HCEC 1CT (cell line): ENCODE measurements around the gene ABL2.
A peak's percentile ranks its signal among the peaks of the same experiment; 100 is the strongest.
"Not testable (repeated sequence)": the region's sequence is repeated elsewhere in the genome, so short reads cannot be mapped to it uniquely, and the experiment has no call there.

Experiments used
- DNase-seq: peaks from one replicate; pipeline ENCODE4 v3.0.0-alpha.2; 2017

The ABL2 gene

GRCh38 chr1:179213317-179213716 lies 16.2 kb downstream of the ABL2 start:
- DNase-seq, result not testable (repeated sequence)

DNA sequence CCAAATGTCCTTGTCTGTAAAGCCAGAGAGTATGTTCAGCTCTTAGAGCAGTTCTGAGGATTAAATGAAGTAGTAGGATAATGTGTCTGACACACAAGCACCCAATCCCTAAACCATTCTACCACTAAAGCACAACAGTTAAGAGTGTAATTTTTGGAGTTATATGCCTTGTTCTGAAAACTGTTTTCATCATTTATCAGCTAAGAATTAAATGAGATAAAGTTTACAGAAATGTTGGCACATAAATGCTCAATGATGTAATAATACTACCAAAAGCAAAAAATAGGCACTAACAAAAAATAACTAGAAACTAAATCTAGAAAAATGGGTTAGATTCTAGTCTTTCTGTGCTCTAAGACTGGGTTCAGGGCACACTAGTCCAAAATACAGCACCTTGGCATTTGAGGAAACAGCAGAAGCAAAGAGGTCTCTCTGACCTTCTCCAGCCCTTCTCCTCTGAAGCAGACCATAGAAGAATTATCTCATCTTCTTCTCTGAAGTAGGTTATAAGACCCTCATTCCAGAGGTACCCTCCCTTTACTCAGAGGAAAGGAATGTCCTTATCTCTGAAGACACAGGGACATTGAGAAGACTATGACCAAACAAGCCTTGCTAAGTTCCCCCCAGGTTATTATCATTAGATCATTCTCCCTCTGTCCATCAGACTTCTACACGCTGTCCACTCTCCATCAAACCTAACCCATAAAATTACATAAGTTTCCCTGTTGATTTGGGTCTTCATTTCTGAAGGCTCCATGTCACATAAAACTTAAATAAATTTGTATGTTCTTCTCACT lies 20.6 kb downstream of the ABL2 start:
- no peak for DNase-seq

DNA sequence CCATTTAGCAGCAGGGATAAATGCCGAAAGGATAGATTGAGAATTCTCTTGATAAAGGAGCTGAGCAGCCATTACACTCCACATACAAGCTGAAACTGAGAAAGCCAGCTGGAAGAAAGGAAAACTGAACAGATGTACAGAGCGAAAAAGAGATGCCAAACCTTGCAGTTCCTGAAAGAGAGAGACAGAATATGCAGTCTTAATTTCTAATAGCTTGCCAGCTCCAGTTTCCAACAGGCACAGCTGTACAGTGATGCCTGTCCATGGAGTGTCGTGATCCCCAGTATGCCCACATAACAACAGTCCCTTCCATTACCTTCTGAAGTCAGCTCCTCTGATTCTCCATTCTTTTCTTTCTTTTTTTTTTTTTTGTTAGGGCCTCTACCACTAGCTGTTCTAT lies 22.7 kb downstream of the ABL2 start:
- DNase-seq, result no peak

- DNase-seq, result no peak
Measured at GRCh38 chr1:179205284-179205683, 24.2 kb downstream of the ABL2 start.

DNA sequence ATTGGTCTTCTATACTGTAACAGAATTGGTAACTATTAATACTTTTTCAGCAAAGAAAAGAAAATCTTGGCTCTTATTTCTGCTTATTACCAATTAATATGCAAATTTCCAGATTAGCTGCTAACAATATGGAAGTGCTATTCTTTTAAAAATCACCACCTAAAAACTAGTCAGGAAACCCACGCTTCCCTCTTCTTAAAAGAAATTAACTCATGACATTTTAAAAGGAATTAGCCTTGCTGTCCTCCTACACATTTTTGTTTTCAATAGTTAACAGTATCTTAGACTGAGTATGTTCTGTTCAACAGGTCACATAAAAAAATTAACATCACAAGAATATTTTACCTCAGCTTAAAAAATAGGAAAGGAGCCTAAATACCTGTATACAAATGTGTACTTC lies 27.3 kb downstream of the ABL2 start:
- DNase-seq, result no peak

GRCh38 chr1:179200586-179200985 lies 28.9 kb downstream of the ABL2 start:
- DNase-seq, result no peak

- DNase-seq, result no peak
Measured at GRCh38 chr1:179197690-179198297, 31.7 kb downstream of the ABL2 start.

- not testable (repeated sequence) for DNase-seq
Measured at GRCh38 chr1:179195857-179196256, 33.6 kb downstream of the ABL2 start.

GRCh38 chr1:179195376-179195775 lies 34.1 kb downstream of the ABL2 start:
- no peak for DNase-seq

GRCh38 chr1:179194068-179194537 lies 35.4 kb downstream of the ABL2 start:
- no peak for DNase-seq

DNA sequence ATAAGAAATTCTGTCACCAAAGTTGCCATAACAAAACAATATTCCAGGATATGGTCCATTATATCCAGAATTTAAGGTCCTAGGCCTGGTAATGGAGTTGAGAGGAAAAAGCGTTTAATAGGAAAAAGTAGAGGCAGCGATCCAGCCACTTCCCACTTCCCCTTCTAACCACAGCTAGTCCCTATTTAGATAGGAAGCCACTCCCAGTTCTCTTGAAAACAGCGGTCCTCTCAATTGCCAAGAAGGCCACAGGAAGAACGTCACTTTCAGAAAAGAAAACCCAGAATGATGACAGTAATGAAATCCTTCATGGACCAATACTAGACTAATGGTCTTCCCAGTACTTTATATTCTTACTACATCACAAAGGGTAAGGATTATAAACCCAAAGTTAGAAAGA lies 38.6 kb downstream of the ABL2 start:
- no peak for DNase-seq

DNA sequence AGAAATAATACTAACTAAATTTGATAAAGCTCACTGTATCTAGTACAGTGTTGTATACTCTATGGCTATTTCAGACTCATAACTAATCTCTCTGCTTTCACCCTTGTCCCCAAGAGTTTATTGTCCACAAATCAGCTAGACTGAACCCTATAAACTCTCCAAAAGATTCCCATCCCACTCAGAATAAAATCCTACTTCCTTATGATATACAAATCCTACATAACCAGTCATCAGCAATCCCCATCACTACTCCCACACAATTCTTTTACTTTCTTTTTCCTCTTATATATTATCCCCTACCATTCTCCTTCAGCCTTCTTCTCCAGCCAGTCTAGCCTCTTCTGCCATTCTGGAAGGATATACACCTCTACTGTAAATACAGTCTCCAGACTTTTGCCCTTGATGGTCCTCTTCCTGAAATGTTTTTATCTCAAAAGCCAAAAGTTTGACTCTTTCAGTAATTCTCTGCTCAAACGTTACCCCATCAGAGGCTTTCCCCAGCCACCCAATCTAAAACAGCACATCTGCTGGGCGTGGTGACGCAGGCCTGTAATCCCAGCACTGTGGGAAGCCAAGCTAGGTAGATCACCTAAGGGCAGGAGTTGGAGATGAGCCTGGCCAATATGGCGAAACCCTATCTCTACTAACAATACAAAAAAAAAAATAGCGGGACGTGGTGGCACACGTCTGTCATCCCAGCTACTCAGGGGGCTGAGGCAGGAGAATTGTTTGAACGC lies 41.6 kb downstream of the ABL2 start:
- no peak for DNase-seq

DNA sequence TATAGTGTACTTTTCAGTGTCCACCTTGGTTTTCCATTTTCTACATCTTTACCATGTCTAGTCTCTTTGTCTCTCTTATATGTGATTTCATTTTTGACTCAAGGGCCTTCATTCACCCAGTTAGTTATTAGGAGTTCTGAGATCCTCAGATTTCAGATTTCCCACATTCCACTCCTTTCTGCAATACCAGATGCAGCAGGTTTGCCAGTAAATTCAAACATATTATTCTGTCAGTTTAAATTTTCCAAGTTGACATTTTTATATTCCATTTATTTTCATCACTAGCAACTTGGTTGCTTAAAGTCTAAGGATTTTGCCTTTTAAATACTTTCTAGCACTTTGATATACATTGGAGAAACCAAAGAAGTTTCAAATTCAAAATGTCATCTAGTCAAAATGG lies 42.4 kb downstream of the ABL2 start:
- DNase-seq, result no peak

DNA sequence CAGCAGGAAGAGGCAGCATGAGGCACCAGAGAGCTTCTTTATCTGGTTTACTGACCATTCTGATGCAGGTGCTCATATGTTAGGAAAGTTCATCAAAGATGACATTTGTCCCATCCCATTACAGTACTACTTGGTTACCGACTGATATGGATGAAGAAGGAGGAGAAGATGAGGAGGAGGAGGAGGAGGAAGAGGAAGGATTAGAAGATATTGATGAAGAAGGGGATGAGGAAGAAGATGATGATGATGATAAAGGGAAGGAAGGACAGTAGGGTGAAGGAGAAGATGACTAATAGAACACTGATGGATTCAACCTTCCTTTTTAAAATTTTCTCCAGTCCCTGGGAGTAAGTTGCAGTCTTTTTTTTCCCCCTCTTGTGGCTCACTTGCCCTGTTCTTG lies 45.1 kb downstream of the ABL2 start:
- no peak for DNase-seq

GRCh38 chr1:179183857-179184256 lies 45.6 kb downstream of the ABL2 start:
- no peak for DNase-seq

DNA sequence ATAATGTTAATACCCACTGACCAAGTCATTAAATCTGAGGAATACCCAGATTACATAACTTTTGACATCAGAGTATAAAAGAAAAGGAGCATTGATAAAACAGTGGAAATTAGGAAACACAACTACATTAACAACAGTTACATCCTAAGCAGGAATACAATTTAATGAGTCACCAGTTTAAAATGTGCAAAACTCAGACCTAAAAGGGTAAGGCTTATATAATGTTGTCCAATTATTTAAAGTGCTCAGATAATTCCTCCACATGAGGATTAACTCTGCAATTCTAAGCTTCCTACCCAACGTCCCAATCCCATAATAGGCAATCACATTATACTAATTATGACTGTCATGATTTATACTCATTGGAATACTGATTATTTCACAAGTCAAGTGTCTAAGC lies 50.5 kb downstream of the ABL2 start:
- DNase-seq, result peak; percentile 66

DNA sequence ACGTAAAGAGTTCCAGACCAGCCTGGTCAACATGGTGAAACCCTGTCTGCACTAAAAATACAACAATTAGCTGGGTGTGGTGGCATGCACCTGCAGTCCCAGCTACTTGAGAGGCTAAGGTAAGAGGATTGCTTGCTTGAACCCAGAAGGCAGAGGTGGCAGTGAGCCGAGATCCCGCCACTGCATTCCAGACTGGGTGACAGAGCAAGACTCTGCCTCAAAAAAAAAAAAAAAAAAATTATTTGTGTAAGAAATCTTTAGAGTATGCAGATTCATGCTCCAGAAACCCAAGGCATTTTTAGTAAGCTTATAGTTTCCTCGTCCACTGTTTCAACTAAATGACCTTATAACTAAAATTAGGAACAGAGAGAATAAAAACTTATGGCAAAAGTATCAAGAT lies 51.3 kb downstream of the ABL2 start:
- DNase-seq, result peak; percentile 34

DNA sequence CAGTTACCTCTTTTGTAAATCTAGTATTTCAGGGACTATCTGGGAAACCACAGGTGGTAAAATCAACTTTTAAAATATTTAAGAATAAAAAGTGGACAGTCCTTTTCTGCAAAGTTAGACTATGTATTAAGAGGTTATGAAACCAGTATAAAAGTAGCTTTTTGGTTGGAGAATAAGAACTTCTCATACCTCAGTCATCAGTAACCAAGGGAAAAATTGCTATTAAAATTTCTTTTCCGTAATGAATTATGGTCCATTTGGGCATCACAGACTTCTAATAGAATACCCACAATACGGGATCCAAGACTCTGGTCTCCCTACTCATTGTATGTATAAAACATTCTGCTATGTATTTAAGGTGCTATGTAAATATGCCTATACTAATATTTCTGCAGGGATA lies 51.9 kb downstream of the ABL2 start:
- no peak for DNase-seq

- peak; percentile 29 for DNase-seq
Measured at GRCh38 chr1:179177182-179177581, 52.3 kb downstream of the ABL2 start.

- peak; percentile 15 for DNase-seq
Measured at GRCh38 chr1:179175011-179175841, 54.3 kb downstream of the ABL2 start.

GRCh38 chr1:179170468-179170770 lies 59.1 kb downstream of the ABL2 start:
- DNase-seq, result not testable (repeated sequence)

DNA sequence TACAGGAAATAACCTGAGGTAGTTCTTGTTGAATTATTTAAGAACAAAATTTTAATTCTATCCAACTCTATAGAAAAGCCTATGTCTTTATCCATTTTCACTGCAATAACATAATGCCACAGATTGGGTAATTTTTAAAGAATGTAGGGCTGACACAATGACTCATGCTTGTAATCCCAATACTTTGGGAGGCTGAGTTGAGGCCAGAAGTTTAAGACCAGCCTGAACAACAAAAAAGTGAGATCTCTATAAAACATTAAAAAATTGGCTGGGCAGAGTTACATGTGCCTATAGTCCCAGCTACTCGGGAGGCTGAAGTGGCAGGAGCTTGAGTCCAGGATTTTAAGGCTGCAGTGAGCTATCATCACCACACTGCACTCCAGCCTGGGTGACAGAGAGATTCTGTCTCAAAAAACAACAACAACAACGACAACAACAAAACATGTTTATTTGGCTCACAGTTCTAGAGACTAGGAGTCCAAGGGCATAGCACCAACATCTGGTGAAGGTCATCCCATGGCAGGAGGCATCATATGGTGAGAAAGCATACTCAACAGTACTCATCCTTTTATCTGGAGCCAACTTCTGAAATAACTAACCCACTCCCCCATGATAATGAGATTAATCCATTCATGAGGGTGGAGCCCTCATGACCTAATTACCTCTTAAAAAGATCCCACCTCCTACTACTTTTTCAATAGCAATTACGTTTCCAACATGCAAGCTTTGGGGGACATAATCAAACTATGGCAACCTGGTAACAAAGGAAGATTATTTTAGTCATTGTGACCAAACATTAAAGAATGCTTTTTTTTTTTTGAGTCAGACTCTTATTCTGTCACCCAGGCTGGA lies 59.6 kb downstream of the ABL2 start:
- peak; percentile 88 for DNase-seq
